Upper lobe of left lung (tissue), 4 donors: ENCODE data around the gene ANO4.

Experiments
- POLR2A ChIP-seq, 4 donors: fragments of 450-650 bp; IDR thresholded peaks; one replicate each; pipeline ENCODE4 v1.5.1; 2016 to 2017; ENCODE audit warnings: antibody characterized with exemption in 4 of 4, mild to moderate bottlenecking in 2 of 4
- TF ChIP-seq, protein P1 (sequence below), 6 experiments: fragments of 450-650 bp in 4 of 6; fragments of 200-600 bp in 2 of 6; sonication (generic) in 2 of 6; IDR thresholded peaks; one replicate each; pipeline ENCODE4 v1.5.1; 2016 to 2019; ENCODE audit warnings: antibody characterized with exemption in 6 of 6

GRCh38 chr12:100857418-100857817, 62.8 kb downstream of the ANO4 start:
- TF ChIP-seq, protein P1, sequence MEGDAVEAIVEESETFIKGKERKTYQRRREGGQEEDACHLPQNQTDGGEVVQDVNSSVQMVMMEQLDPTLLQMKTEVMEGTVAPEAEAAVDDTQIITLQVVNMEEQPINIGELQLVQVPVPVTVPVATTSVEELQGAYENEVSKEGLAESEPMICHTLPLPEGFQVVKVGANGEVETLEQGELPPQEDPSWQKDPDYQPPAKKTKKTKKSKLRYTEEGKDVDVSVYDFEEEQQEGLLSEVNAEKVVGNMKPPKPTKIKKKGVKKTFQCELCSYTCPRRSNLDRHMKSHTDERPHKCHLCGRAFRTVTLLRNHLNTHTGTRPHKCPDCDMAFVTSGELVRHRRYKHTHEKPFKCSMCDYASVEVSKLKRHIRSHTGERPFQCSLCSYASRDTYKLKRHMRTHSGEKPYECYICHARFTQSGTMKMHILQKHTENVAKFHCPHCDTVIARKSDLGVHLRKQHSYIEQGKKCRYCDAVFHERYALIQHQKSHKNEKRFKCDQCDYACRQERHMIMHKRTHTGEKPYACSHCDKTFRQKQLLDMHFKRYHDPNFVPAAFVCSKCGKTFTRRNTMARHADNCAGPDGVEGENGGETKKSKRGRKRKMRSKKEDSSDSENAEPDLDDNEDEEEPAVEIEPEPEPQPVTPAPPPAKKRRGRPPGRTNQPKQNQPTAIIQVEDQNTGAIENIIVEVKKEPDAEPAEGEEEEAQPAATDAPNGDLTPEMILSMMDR (IDR thresholded peaks at IDR 0.05): no peak
- no peak for TF ChIP-seq POLR2A (IDR thresholded peaks at IDR 0.05)
